Neutrophil (primary cell): ENCODE measurements around the gene RELT.

Source experiments
- H3K27ac ChIP-seq: fragments of 200-600 bp; sonication (generic); 2 replicates; pipeline ENCODE4 v1.5.1; 2016; ENCODE audit warnings: mild to moderate bottlenecking, moderate library complexity
- H3K27me3 ChIP-seq: fragments of 200-600 bp; sonication (generic); 2 replicates; pipeline ENCODE4 v1.6.0; 2016; ENCODE audit warnings: mild to moderate bottlenecking
- H3K36me3 ChIP-seq: fragments of 200-600 bp; sonication (generic); 2 replicates; pipeline ENCODE4 v1.5.1; 2017
- H3K4me1 ChIP-seq, 2 experiments: fragments of 200-600 bp in 1 of 2; sonication (generic) in 1 of 2; 1 replicate in 1 of 2; 2 replicates in 1 of 2; pipeline versions ENCODE4 v1.5.1 to v1.6.1; 2013 to 2016; ENCODE audit warnings: low read depth in 1 of 2, low read length in 1 of 2, mild to moderate bottlenecking in 1 of 2, moderate library complexity in 1 of 2; ENCODE audit not compliant: control insufficient read depth in 1 of 2, insufficient read depth in 1 of 2
- H3K4me3 ChIP-seq, 2 experiments: fragments of 200-600 bp in 1 of 2; sonication (generic) in 1 of 2; 1 replicate in 1 of 2; 2 replicates in 1 of 2; pipeline ENCODE4 v1.5.1; 2013 to 2016; ENCODE audit warnings: low read depth in 1 of 2, low read length in 1 of 2, mild to moderate bottlenecking in 1 of 2, moderate library complexity in 1 of 2
- H3K9me3 ChIP-seq: fragments of 200-600 bp; sonication (generic); 2 replicates; pipeline ENCODE4 v1.5.1; 2016
- CTCF ChIP-seq: fragments of 200-600 bp; sonication (generic); IDR thresholded peaks from 2 replicates; pipeline ENCODE4 v1.5.1; 2016; ENCODE audit warnings: antibody characterized with exemption

Gene RELT

DNA sequence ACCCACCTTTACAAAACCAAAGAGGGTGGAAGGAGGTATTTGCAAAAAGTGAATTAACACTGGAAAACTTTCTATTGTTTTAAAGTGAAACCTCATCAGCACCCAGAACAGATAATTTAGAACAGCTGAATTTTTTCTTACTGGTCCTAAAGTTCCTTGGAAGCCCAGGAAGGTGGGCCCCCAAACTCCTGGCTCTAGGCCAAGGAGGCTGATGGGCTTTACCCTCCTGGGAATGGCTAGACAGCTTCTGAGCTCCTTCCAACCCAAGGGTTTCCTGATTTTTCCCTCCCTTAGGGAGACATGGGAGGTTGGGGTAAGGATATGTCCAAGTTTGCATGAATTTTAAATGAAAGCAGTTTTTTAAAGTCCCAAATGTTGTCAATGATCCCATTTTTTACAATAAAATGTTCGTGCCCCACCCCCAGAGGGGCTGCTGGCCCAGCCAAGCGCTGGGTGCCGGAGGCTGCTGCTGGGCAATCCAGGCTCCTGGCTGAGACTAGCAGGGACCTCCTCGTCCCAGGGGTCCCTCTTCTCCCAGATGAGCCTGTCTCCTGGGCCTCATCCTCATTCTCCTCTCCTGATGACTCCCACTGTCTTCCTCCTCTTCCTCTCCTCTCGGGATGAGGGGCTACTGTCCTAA lies 28.4 kb downstream of the RELT start:
- no peak for TF ChIP-seq CTCF
- H3K27me3 ChIP-seq: no peaks in the 10 kb centered on the region
- no peaks in the 10 kb centered on the region for H3K9me3 ChIP-seq
- H3K36me3 ChIP-seq: peaks cover 87% of the 10 kb centered on the region
- H3K27ac ChIP-seq: peak overlapping the region; percentile 77
- peaks cover 50 to 58% of the 10 kb centered on the region in 2 experiments for H3K4me1 ChIP-seq
- H3K4me3 ChIP-seq: peak overlapping the region; percentile 20 to 29

GRCh38 chr11:73405146-73405510 lies 28.9 kb downstream of the RELT start:
- H3K9me3 ChIP-seq: no peaks in the 10 kb centered on the region
- peak overlapping the region; percentile 77 for H3K27ac ChIP-seq
- no peaks in the 10 kb centered on the region for H3K27me3 ChIP-seq
- no peak for TF ChIP-seq CTCF
- peak overlapping the region; percentile 20 to 29 for H3K4me3 ChIP-seq
- peaks cover 87% of the 10 kb centered on the region for H3K36me3 ChIP-seq
- H3K4me1 ChIP-seq: peaks cover 51 to 58% of the 10 kb centered on the region in 2 experiments

- Histone ChIP-seq H3K4me1 (peaks cover 58 to 61% of the 10 kb centered on the region in 2 experiments), H3K4me3 (peak overlapping the region in 1 of 2 experiments; percentile 29), H3K9me3 (no peaks in the 10 kb centered on the region), H3K27ac (peak overlapping the region; percentile 77), H3K27me3 (no peaks in the 10 kb centered on the region), H3K36me3 (peaks cover 91% of the 10 kb centered on the region)
- TF ChIP-seq CTCF: no peak
Measured at GRCh38 chr11:73406131-73406530, 29.9 kb downstream of the RELT start.

- peaks cover 58 to 66% of the 10 kb centered on the region in 2 experiments for H3K4me1 ChIP-seq
- H3K27me3 ChIP-seq: no peaks in the 10 kb centered on the region
- TF ChIP-seq CTCF: no peak
- no peaks in the 10 kb centered on the region for H3K9me3 ChIP-seq
- H3K36me3 ChIP-seq: peaks cover 91% of the 10 kb centered on the region
- H3K4me3 ChIP-seq: no peak overlapping the region
- peak overlapping the region; percentile 77 for H3K27ac ChIP-seq
Measured at GRCh38 chr11:73406619-73407018, 30.4 kb downstream of the RELT start.

GRCh38 chr11:73409431-73409830 lies 33.2 kb downstream of the RELT start:
- no peak for TF ChIP-seq CTCF
- Histone ChIP-seq H3K4me1 (peaks cover 54 to 68% of the 10 kb centered on the region in 2 experiments), H3K27me3 (no peaks in the 10 kb centered on the region), H3K9me3 (no peaks in the 10 kb centered on the region), H3K36me3 (peaks cover 84% of the 10 kb centered on the region), H3K27ac (no peak overlapping the region), H3K4me3 (no peak overlapping the region)
